SK-N-SH (cell line): Measurements from ENCODE around the gene NFILZ.

Experiments
- EP300 ChIP-seq, 2 experiments: IDR thresholded peaks; 2 replicates each; pipeline versions ENCODE4 v1.4.0 to v1.6.1; 2012; ENCODE audit warnings: borderline replicate concordance in 1 of 2, low read depth in 1 of 2, low read length in 1 of 2
- GABPA ChIP-seq: IDR thresholded peaks from 2 replicates; pipeline ENCODE4 v1.4.0; 2012; ENCODE audit warnings: low read depth, mild to moderate bottlenecking
- GATA2 ChIP-seq: sonication (generic); formaldehyde crosslinking; IDR thresholded peaks from 2 replicates; pipeline ENCODE4 v1.5.0; 2020; ENCODE audit warnings: mild to moderate bottlenecking, missing genetic modification reagents
- MAX ChIP-seq: IDR thresholded peaks from 2 replicates; pipeline ENCODE4 v1.4.0; 2012; ENCODE audit warnings: low read depth
- MXI1 ChIP-seq: IDR thresholded peaks from 2 replicates; pipeline ENCODE4 v1.6.1; 2012; ENCODE audit warnings: mild to moderate bottlenecking, low read depth, low read length, improper control_type of control experiment
- NFIC ChIP-seq: IDR thresholded peaks from 2 replicates; pipeline ENCODE4 v1.4.0; 2012; ENCODE audit warnings: borderline replicate concordance
- NRF1 ChIP-seq: IDR thresholded peaks from 2 replicates; pipeline ENCODE4 v1.6.1; 2012; ENCODE audit warnings: low read depth, mild to moderate bottlenecking, low read length
- PBX3 ChIP-seq: IDR thresholded peaks from 2 replicates; pipeline ENCODE4; 2012
- POLR2AphosphoS5 ChIP-seq: IDR thresholded peaks from 2 replicates; pipeline ENCODE4 v1.6.1; 2012; ENCODE audit warnings: low read depth, low read length
- REST ChIP-seq: IDR thresholded peaks from 2 replicates; pipeline ENCODE4 v1.6.1; 2012; ENCODE audit warnings: mild to moderate bottlenecking, low read depth, low read length, moderate library complexity
- RFX5 ChIP-seq: IDR thresholded peaks from 2 replicates; pipeline ENCODE4 v1.6.1; 2012; ENCODE audit warnings: mild to moderate bottlenecking, improper control_type of control experiment, low read length
- YY1 ChIP-seq: IDR thresholded peaks from 2 replicates; pipeline ENCODE4 v1.4.0; 2012; ENCODE audit warnings: low read depth, mild to moderate bottlenecking
- TF ChIP-seq, protein P1 (sequence below): fragments of 200-600 bp; sonication (generic); IDR thresholded peaks from 2 replicates; pipeline ENCODE4 v1.6.1; 2017; ENCODE audit warnings: antibody characterized with exemption, mild to moderate bottlenecking, moderate library complexity

DNA sequence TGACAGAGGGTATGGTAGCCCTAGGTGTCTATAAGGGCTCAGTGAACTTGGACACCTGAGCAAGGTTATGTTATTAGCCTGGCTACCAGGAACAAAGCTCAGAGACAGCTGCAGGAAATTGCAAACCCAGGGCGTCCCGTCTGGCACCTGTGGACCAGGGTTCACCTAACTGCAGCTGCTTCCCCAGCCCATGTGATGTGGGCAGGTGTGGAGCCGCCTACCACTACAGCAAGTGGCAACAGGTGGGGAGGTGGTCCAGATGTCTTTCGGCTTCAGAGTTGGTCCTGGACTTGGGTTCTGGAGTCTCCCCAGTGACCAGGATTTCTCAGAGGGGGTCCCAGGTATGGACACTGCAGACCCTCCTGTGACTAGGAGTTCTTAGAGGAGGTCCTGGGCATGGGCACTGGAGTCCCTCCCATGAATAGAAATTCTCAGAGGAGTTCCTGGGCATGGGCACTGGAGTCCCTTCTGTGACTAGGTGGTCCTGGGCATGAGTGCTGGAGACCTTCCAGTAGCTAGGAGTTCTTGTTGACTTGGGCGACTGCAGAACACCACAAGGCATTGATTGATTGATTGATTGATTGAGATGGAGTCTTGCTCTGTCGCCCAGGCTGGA is 43.0 kb downstream of the NFILZ start:
- TF ChIP-seq, protein P1, sequence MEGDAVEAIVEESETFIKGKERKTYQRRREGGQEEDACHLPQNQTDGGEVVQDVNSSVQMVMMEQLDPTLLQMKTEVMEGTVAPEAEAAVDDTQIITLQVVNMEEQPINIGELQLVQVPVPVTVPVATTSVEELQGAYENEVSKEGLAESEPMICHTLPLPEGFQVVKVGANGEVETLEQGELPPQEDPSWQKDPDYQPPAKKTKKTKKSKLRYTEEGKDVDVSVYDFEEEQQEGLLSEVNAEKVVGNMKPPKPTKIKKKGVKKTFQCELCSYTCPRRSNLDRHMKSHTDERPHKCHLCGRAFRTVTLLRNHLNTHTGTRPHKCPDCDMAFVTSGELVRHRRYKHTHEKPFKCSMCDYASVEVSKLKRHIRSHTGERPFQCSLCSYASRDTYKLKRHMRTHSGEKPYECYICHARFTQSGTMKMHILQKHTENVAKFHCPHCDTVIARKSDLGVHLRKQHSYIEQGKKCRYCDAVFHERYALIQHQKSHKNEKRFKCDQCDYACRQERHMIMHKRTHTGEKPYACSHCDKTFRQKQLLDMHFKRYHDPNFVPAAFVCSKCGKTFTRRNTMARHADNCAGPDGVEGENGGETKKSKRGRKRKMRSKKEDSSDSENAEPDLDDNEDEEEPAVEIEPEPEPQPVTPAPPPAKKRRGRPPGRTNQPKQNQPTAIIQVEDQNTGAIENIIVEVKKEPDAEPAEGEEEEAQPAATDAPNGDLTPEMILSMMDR = no peak
- TF ChIP-seq MAX (no peak), GABPA (no peak), GATA2 (no peak), MXI1 (no peak), PBX3 (no peak), RFX5 (no peak), REST (no peak), POLR2AphosphoS5 (no peak), YY1 (no peak), NRF1 (no peak), EP300 (IDR thresholded peaks at IDR 0.05; ENCODE audit: borderline replicate concordance in 1 of 2, low read depth in 1 of 2, low read length in 1 of 2) (no peak), NFIC (no peak)
